Femur (tissue), 1 donor: Measurements from ENCODE around the gene FILIP1L.

Source experiments
- DNase-seq: peaks from one replicate; pipeline ENCODE4 v3.0.0-alpha.2; 2017

The FILIP1L gene

GRCh38 chr3:99881121-99881524 is 233.2 kb downstream of the FILIP1L start:
- DNase-seq: no peak

- DNase-seq: no peak
These were observed 235.0 kb downstream of the FILIP1L start for GRCh38 chr3:99879275-99879674.

- DNase-seq: no peak
These were observed 236.3 kb downstream of the FILIP1L start for GRCh38 chr3:99878005-99878404.

- no peak for DNase-seq
These were observed 237.2 kb downstream of the FILIP1L start for GRCh38 chr3:99877031-99877579.

GRCh38 chr3:99875929-99876841 is 238.1 kb downstream of the FILIP1L start:
- DNase-seq: peak; percentile 91

- peak; percentile 35 for DNase-seq
These were observed 238.7 kb downstream of the FILIP1L start for GRCh38 chr3:99875581-99875928.

- DNase-seq: no peak
These were observed 239.9 kb downstream of the FILIP1L start for GRCh38 chr3:99874237-99875002.

GRCh38 chr3:99873269-99874102 is 240.8 kb downstream of the FILIP1L start:
- DNase-seq: no peak

GRCh38 chr3:99872923-99873254 is 241.4 kb downstream of the FILIP1L start:
- no peak for DNase-seq

- DNase-seq: no peak
These were observed 242.9 kb downstream of the FILIP1L start for GRCh38 chr3:99871231-99872045.

- no peak for DNase-seq
These were observed 243.6 kb downstream of the FILIP1L start for GRCh38 chr3:99870712-99871111.

GRCh38 chr3:99869621-99870020 is 244.7 kb downstream of the FILIP1L start:
- no peak for DNase-seq

- DNase-seq: no peak
These were observed 246.0 kb downstream of the FILIP1L start for GRCh38 chr3:99868311-99868646.

GRCh38 chr3:99867594-99868310 is 246.5 kb downstream of the FILIP1L start:
- DNase-seq: no peak

- no peak for DNase-seq
These were observed 248.0 kb downstream of the FILIP1L start for GRCh38 chr3:99866261-99866761.

- DNase-seq: no peak
These were observed 249.0 kb downstream of the FILIP1L start for GRCh38 chr3:99865321-99865720.

GRCh38 chr3:99864289-99864688 is 250.0 kb downstream of the FILIP1L start:
- no peak for DNase-seq

- DNase-seq: no peak
These were observed 250.7 kb downstream of the FILIP1L start for GRCh38 chr3:99863588-99863987.

GRCh38 chr3:99863002-99863401 is 251.3 kb downstream of the FILIP1L start:
- DNase-seq: no peak

- no peak for DNase-seq
These were observed 252.1 kb downstream of the FILIP1L start for GRCh38 chr3:99862208-99862607.

- no peak for DNase-seq
These were observed 253.1 kb downstream of the FILIP1L start for GRCh38 chr3:99861216-99861615.
